BLaER1 treated with 17β-estradiol and CSF1 and Interleukin-3, amounts not matched to agents 10 nM and 100 nM (cell line): Measurements from ENCODE around the gene GGA1.

Experiments used
- H3K27ac ChIP-seq, 11 experiments: shearing (Covaris generic); formaldehyde crosslinking; 2 replicates each; pipeline ENCODE4 v1.8.1; 2022
- H3K27me3 ChIP-seq, 11 experiments: shearing (Covaris generic); formaldehyde crosslinking; 2 replicates each; pipeline ENCODE4 v1.8.1; 2022
- H3K36me3 ChIP-seq, 11 experiments: shearing (Covaris generic); formaldehyde crosslinking; 2 replicates each; pipeline ENCODE4 v1.8.1; 2022
- H3K4me1 ChIP-seq, 10 experiments: shearing (Covaris generic); formaldehyde crosslinking; 2 replicates each; pipeline ENCODE4 v1.8.1; 2022
- H3K4me2 ChIP-seq, 11 experiments: shearing (Covaris generic); formaldehyde crosslinking; 2 replicates each; pipeline ENCODE4 v1.8.1; 2022
- H3K4me3 ChIP-seq, 10 experiments: shearing (Covaris generic); formaldehyde crosslinking; 2 replicates each; pipeline ENCODE4 v1.8.1; 2022
- H3K9ac ChIP-seq, 11 experiments: shearing (Covaris generic); formaldehyde crosslinking; 2 replicates each; pipeline ENCODE4 v1.8.1; 2022
- H3K9me3 ChIP-seq, 11 experiments: shearing (Covaris generic); formaldehyde crosslinking; replicated peaks in 1 of 11; 2 replicates each; pipeline ENCODE4 v1.8.1; 2022
- H4K20me1 ChIP-seq, 11 experiments: shearing (Covaris generic); formaldehyde crosslinking; 2 replicates each; pipeline ENCODE4 v1.8.1; 2022
- Cebpa-rat ChIP-seq, 11 experiments: shearing (Covaris generic); IDR thresholded peaks; 2 replicates each; pipeline ENCODE4 v1.8.1; 2022

The GGA1 gene

GRCh38 chr22:37628830-37629229, 20.2 kb downstream of the GGA1 start:
- no peaks in the 10 kb centered on the region; a peak in 2 of 22 replicates for H4K20me1 ChIP-seq
- peak overlapping the region; percentile 14 to 94 (median 81); a peak in 19 of 22 replicates for H3K27ac ChIP-seq
- H3K36me3 ChIP-seq, result peaks cover 0 to 60% (median 44%) of the 10 kb centered on the region in 11 experiments; a peak in 18 of 22 replicates
- H3K9me3 ChIP-seq, result no peaks in the 10 kb centered on the region
- no peaks in the 10 kb centered on the region for H3K27me3 ChIP-seq
- peaks cover 99 to 100% (median 100%) of the 10 kb centered on the region in 10 experiments for H3K4me1 ChIP-seq
- no peak overlapping the region; a peak in 2 of 20 replicates for H3K4me3 ChIP-seq
- no peak for TF ChIP-seq Cebpa-rat (IDR thresholded peaks at IDR 0.05)
- H3K4me2 ChIP-seq, result peak overlapping the region; percentile 87 to 99 (median 95)
- H3K9ac ChIP-seq, result peak overlapping the region; percentile 23 to 88 (median 68); a peak in 18 of 22 replicates

- H4K20me1 ChIP-seq, result no peaks in the 10 kb centered on the region; a peak in 2 of 22 replicates
- no peak for TF ChIP-seq Cebpa-rat (IDR thresholded peaks at IDR 0.05)
These were observed 21.3 kb downstream of the GGA1 start for GRCh38 chr22:37629928-37630327.

DNA sequence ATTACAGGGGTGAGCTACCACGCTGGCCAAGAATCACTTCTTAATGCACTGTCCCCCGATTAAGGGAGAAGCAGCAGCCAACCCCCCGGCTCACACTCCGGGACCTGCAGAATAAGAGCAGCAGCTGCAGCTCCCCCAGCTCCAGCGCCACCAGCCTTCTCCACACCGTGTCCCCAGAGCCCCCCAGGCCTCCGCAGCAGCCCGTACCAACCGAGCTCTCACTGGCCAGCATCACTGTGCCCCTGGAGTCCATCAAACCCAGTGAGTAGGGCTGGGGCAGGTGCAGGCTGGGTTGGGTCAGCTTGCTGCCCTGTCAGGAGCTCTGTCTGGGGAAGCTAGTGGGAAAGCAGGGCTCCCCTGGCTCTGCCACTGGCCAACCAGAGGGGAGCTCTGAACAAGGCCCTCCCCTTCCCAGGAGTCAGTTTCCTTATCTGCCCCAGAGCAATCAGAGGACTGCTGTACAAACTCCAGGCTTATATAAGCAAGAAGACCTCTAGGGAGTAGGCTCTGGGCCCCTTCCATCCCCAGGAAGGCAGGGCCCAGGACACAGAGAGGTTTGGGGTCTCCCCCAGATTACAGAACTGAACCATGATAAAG, 22.3 kb downstream of the GGA1 start:
- Histone ChIP-seq H3K36me3 (peaks cover 0 to 44% (median 34%) of the 10 kb centered on the region in 11 experiments; a peak in 18 of 22 replicates), H3K27ac (peak overlapping the region; percentile 78 to 97 (median 92); a peak in 21 of 22 replicates), H3K4me2 (peak overlapping the region; percentile 87 to 99 (median 95)), H3K4me1 (peaks cover 99 to 100% (median 100%) of the 10 kb centered on the region in 10 experiments), H4K20me1 (no peaks in the 10 kb centered on the region; a peak in 2 of 22 replicates), H3K9me3 (no peaks in the 10 kb centered on the region), H3K27me3 (no peaks in the 10 kb centered on the region), H3K9ac (peak overlapping the region; percentile 73 to 91 (median 87); a peak in 21 of 22 replicates), H3K4me3 (no peak overlapping the region)
- TF ChIP-seq Cebpa-rat (IDR thresholded peaks at IDR 0.05), result no peak

More at GRCh38 chr22:37629928-37630327, 21.3 kb downstream of the GGA1 start:
- Histone ChIP-seq H3K4me2 (peak overlapping the region; percentile 22 to 99 (median 97); a peak in 16 of 22 replicates), H3K27me3 (no peaks in the 10 kb centered on the region), H3K4me1 (peaks cover 99 to 100% (median 100%) of the 10 kb centered on the region in 10 experiments), H3K27ac (peak overlapping the region in 7 of 11 experiments; percentile 75 to 94 (median 81); a peak in 12 of 22 replicates), H3K9ac (peak overlapping the region in 6 of 11 experiments; percentile 68 to 88 (median 84); a peak in 8 of 22 replicates), H3K36me3 (peaks cover 0 to 50% (median 38%) of the 10 kb centered on the region in 11 experiments; a peak in 18 of 22 replicates), H3K4me3 (no peak overlapping the region), H3K9me3 (no peaks in the 10 kb centered on the region)

GRCh38 chr22:37631448-37632173, 23.0 kb downstream of the GGA1 start:
- peaks cover 99 to 100% (median 100%) of the 10 kb centered on the region in 10 experiments for H3K4me1 ChIP-seq
- peaks cover 0 to 44% (median 34%) of the 10 kb centered on the region in 11 experiments; a peak in 17 of 22 replicates for H3K36me3 ChIP-seq
- peak overlapping the region; percentile 73 to 91 (median 87); a peak in 20 of 22 replicates for H3K9ac ChIP-seq
- H3K4me3 ChIP-seq, result peak overlapping the region in 1 of 10 experiments; percentile 21; a peak in 2 of 20 replicates
- peak overlapping the region; percentile 87 to 99 (median 95) for H3K4me2 ChIP-seq
- H3K9me3 ChIP-seq, result no peaks in the 10 kb centered on the region
- no peak for TF ChIP-seq Cebpa-rat (IDR thresholded peaks at IDR 0.05)
- H4K20me1 ChIP-seq, result no peaks in the 10 kb centered on the region; a peak in 2 of 22 replicates
- H3K27ac ChIP-seq, result peak overlapping the region; percentile 78 to 97 (median 92); a peak in 21 of 22 replicates
- no peaks in the 10 kb centered on the region for H3K27me3 ChIP-seq

DNA sequence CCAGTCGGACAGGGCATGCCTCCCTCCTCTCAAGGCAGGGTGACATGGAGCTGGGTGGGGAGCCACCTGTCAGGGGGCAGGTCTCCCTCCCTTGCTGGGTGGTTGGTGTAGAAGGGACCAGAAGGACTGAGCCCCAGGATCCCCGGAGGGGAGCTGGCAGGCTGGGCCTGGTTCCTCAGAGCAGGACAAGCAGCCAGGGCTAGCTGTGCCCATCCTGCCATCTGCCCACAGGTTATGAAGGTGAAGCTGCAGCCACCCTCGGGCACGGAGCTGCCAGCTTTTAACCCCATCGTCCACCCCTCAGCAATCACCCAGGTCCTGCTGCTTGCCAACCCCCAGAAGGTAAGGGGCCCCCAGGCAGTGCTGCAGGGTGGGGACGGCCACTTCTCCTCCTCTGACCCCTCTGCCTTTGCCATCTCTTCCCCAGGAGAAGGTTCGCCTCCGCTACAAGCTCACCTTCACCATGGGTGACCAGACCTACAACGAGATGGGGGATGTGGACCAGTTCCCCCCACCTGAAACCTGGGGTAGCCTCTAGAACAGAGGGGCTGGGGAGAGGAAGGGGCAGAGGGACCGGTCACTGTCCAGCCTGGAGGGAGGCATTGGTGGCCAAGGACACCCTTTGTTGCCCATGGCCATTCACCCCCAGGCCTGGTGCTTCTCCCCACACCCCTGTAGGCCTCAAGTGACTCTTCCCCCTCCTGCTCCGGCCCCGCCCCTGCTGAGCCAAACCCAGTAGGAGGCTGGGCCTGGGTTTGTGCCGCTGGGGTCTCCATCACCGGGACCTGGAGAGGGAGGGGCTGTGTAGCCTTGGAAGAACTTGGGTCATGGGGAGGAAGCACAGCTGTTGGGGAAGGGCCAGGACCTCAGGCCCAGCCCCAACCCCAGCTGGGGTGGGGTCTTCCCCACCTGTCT, 23.8 kb downstream of the GGA1 start:
- Histone ChIP-seq H3K27ac (peak overlapping the region; percentile 78 to 97 (median 92)), H3K9me3 (no peaks in the 10 kb centered on the region), H3K9ac (peak overlapping the region; percentile 73 to 91 (median 87)), H3K4me1 (peaks cover 99 to 100% (median 100%) of the 10 kb centered on the region in 10 experiments), H3K36me3 (peaks cover 0 to 44% (median 34%) of the 10 kb centered on the region in 11 experiments; a peak in 17 of 22 replicates), H3K27me3 (no peaks in the 10 kb centered on the region), H3K4me3 (peak overlapping the region in 8 of 10 experiments; percentile 1 to 49 (median 18); a peak in 10 of 20 replicates), H4K20me1 (no peaks in the 10 kb centered on the region; a peak in 2 of 22 replicates), H3K4me2 (peak overlapping the region; percentile 87 to 99 (median 95))
- TF ChIP-seq Cebpa-rat (IDR thresholded peaks at IDR 0.05), result no peak

DNA sequence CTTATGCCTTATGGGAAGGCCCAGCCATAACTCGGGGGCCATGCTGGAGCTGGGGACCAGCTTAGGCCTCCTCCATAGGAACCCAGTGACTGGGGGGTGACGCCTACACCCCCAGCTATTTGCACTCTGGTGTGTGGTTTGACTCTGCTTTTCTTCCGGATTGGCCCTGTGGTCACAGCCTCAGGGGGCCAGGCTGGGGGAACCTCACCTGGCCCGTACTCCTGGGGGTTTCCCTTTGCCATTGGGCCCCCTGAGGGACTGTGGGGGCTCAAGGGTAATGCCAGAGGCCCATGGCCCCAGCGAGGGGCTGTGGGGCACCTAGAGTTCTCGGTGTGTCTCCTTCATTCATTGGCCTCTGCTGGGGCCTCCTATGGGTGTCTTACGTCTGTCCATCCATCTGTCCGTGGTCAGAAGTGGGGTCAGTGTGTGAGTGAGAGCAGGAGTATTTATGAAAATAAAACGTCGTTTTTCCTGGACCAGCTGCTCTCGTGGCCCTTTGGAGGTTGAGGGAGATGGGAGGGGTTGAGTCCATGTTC, 24.5 kb downstream of the GGA1 start:
- H3K36me3 ChIP-seq, result peaks cover 0 to 44% (median 34%) of the 10 kb centered on the region in 11 experiments; a peak in 17 of 22 replicates
- H4K20me1 ChIP-seq, result no peaks in the 10 kb centered on the region; a peak in 2 of 22 replicates
- H3K9ac ChIP-seq, result peak overlapping the region; percentile 73 to 91 (median 87)
- H3K4me2 ChIP-seq, result peak overlapping the region; percentile 87 to 99 (median 95)
- H3K4me1 ChIP-seq, result peaks cover 99 to 100% (median 100%) of the 10 kb centered on the region in 10 experiments
- TF ChIP-seq Cebpa-rat (IDR thresholded peaks at IDR 0.05), result no peak
- H3K9me3 ChIP-seq, result no peaks in the 10 kb centered on the region
- H3K4me3 ChIP-seq, result peak overlapping the region in 8 of 10 experiments; percentile 1 to 49 (median 18); a peak in 12 of 20 replicates
- peak overlapping the region; percentile 78 to 97 (median 92) for H3K27ac ChIP-seq
- H3K27me3 ChIP-seq, result no peaks in the 10 kb centered on the region

GRCh38 chr22:37633625-37634416, 25.2 kb downstream of the GGA1 start:
- H3K36me3 ChIP-seq, result peaks cover 0 to 38% (median 34%) of the 10 kb centered on the region in 11 experiments; a peak in 17 of 22 replicates
- peak overlapping the region in 9 of 10 experiments; percentile 13 to 49 (median 36); a peak in 16 of 20 replicates for H3K4me3 ChIP-seq
- peaks cover 99 to 100% (median 100%) of the 10 kb centered on the region in 10 experiments for H3K4me1 ChIP-seq
- no peaks in the 10 kb centered on the region; a peak in 2 of 22 replicates for H4K20me1 ChIP-seq
- 0 out of 22 replicates have a peak, but pooled peaks of 2 of the 11 experiments have one; percentile 14 to 43 for TF ChIP-seq Cebpa-rat (IDR thresholded peaks at IDR 0.05)
- peak overlapping the region; percentile 73 to 91 (median 87) for H3K9ac ChIP-seq
- H3K4me2 ChIP-seq, result peak overlapping the region; percentile 87 to 99 (median 95)
- peak overlapping the region; percentile 78 to 97 (median 92) for H3K27ac ChIP-seq
- no peaks in the 10 kb centered on the region for H3K9me3 ChIP-seq
- no peaks in the 10 kb centered on the region for H3K27me3 ChIP-seq
